Thyroid gland (tissue), 4 donors: ENCODE results near the gene RAB40C. TPM values are rescaled to one million over a fixed set of nuclear protein-coding genes. Genes with fewer than 3 reads are reported as not detected.

ENCODE experiments used
- DNase-seq, 2 donors: peaks; one replicate each; pipeline ENCODE4 v3.0.0-alpha.2; 2019
- H3K27ac ChIP-seq, 3 donors: fragments of 200-600 bp; sonication (generic); 1 replicate in 2 of 3; 2 replicates in 1 of 3; pipeline ENCODE4 v1.5.1; 2016 to 2019; ENCODE audit warnings: mild to moderate bottlenecking in 1 of 3, moderate library complexity in 1 of 3
- H3K27me3 ChIP-seq: fragments of 200-600 bp; sonication (generic); one replicate; pipeline ENCODE4 v1.5.1; 2019
- H3K36me3 ChIP-seq, 2 donors: fragments of 200-600 bp; sonication (generic); one replicate each; pipeline ENCODE4 v1.5.1; 2016 to 2019
- H3K4me1 ChIP-seq, 2 donors: fragments of 200-600 bp; sonication (generic); one replicate each; pipeline ENCODE4 v1.5.1; 2017 to 2019
- H3K4me3 ChIP-seq, 3 donors: fragments of 200-600 bp; sonication (generic); replicated peaks in 1 of 3; 1 replicate in 2 of 3; 2 replicates in 1 of 3; pipeline ENCODE4 v1.5.1; 2016; ENCODE audit warnings: mild to moderate bottlenecking in 1 of 3
- H3K9me3 ChIP-seq: fragments of 200-600 bp; sonication (generic); one replicate; pipeline ENCODE4 v1.5.1; 2017
- POLR2A ChIP-seq, 2 donors: fragments of 450-650 bp; IDR thresholded peaks; one replicate each; pipeline ENCODE4 v1.6.1; 2017; ENCODE audit warnings: antibody characterized with exemption in 2 of 2, mild to moderate bottlenecking in 2 of 2, moderate library complexity in 1 of 2
- WGBS, 2 donors: methylation state at CpG; one replicate each; pipeline ENCODE4 v1.1.5; 2017; 5-methylcytosine and 5-hydroxymethylcytosine counted together
- intact Hi-C: fragments of 100-400 bp; cut with DNase I; formaldehyde crosslinking; loops from one replicate; pipeline ENCODE4 v1.15.1; 2023
- total RNA-seq, 4 donors: library from RNA; depleted of rRNA; stranded (reverse); fragments of >200 nt; gene quantifications; one replicate each; pipeline ENCODE4 v1.2.3, GENCODE V29; 2016
- TF ChIP-seq, protein P1 (sequence below), 6 experiments: fragments of 200-600 bp in 3 of 6; fragments of 450-650 bp in 3 of 6; sonication (generic) in 3 of 6; IDR thresholded peaks; one replicate each; pipeline ENCODE4 v1.5.1; 2016 to 2019; ENCODE audit warnings: antibody characterized with exemption in 6 of 6, mild to moderate bottlenecking in 2 of 6, inconsistent platforms in 1 of 6, moderate library complexity in 1 of 6

Gene RAB40C
- total RNA-seq, 4 donors from 2014 or later: 17.7 to 24.4 (median 18.4) TPM

DNA sequence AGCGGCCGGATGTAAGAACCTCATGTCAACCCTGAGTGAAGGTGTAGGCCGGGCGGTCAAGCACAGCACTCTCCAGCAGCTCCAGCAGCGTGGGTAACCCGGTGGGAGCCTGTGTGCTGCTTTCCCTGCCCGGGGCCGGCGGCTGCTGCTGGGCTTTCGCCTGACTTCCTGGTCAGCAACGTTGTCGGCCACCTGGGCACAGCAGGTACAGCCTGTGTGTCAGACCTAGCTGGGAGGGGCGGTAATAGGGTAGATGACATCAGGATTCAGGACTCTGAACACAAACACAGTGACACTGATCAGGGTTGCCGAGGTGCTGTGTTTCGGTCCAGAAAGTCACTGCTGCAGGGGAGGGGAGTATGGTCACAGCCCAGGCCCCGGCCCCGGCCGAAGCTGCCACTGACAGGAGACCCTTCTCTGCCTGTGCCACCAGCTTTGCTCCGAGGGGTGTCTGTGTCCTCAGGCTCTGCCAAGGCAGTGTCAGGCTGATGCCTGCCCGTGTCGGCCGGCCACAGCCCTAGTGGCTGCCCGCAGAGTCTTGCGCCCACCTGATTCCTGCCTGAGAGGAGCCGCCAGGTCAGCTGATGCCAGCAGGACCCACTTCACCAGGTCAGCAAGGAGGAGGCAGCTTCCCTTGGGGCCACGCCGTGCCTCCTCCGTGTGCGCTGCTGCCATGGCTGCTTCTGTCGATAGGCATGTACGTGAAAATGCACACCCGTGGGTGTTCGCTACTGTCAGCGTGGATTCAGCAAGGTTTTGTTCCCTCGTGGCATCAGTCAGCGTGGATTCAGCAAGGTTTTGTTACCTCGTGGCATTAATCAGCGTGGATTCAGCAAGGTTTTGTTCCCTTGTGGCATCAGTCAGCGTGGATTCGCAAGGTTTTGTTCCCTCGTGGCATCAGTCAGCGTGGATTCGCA, 9.2 kb downstream of the RAB40C start:
- intact Hi-C loops: no loop called here
- Histone ChIP-seq H3K4me1 (peaks cover 4 to 11% of the 10 kb centered on the region in 2 donors), H3K36me3 (no peaks in the 10 kb centered on the region), H3K4me3 (no peak overlapping the region), H3K27ac (no peak overlapping the region), H3K27me3 (no peaks in the 10 kb centered on the region), H3K9me3 (no peaks in the 10 kb centered on the region)
- WGBS, 2 donors: 95 to 98% methylated on average over 28 to 37 of the region's 43 CpGs
- no peak for TF ChIP-seq POLR2A (IDR thresholded peaks at IDR 0.05)
- TF ChIP-seq, protein P1, sequence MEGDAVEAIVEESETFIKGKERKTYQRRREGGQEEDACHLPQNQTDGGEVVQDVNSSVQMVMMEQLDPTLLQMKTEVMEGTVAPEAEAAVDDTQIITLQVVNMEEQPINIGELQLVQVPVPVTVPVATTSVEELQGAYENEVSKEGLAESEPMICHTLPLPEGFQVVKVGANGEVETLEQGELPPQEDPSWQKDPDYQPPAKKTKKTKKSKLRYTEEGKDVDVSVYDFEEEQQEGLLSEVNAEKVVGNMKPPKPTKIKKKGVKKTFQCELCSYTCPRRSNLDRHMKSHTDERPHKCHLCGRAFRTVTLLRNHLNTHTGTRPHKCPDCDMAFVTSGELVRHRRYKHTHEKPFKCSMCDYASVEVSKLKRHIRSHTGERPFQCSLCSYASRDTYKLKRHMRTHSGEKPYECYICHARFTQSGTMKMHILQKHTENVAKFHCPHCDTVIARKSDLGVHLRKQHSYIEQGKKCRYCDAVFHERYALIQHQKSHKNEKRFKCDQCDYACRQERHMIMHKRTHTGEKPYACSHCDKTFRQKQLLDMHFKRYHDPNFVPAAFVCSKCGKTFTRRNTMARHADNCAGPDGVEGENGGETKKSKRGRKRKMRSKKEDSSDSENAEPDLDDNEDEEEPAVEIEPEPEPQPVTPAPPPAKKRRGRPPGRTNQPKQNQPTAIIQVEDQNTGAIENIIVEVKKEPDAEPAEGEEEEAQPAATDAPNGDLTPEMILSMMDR (IDR thresholded peaks at IDR 0.05): no peak
- no peak for DNase-seq

- intact Hi-C loops: no loop called here
- no peaks in the 10 kb centered on the region for H3K9me3 ChIP-seq
- H3K4me3 ChIP-seq: no peak overlapping the region
- no peak for TF ChIP-seq POLR2A (IDR thresholded peaks at IDR 0.05)
- TF ChIP-seq, protein P1 (IDR thresholded peaks at IDR 0.05): no peak
- DNase-seq: no peak
- WGBS, 2 donors: 75 to 76% methylated on average over 7 of the region's 7 CpGs
- no peaks in the 10 kb centered on the region for H3K36me3 ChIP-seq
- H3K4me1 ChIP-seq: no peaks in the 10 kb centered on the region
- H3K27me3 ChIP-seq: no peaks in the 10 kb centered on the region
- no peak overlapping the region for H3K27ac ChIP-seq
Observed at GRCh38 chr16:600781-601180, 10.9 kb downstream of the RAB40C start.

GRCh38 chr16:603933-604332, 14.1 kb downstream of the RAB40C start:
- Histone ChIP-seq H3K27me3 (no peaks in the 10 kb centered on the region), H3K27ac (no peak overlapping the region), H3K4me3 (no peak overlapping the region), H3K4me1 (no peaks in the 10 kb centered on the region), H3K9me3 (no peaks in the 10 kb centered on the region), H3K36me3 (no peaks in the 10 kb centered on the region)
- intact Hi-C loops: no loop called here
- TF ChIP-seq, protein P1 (IDR thresholded peaks at IDR 0.05): no peak
- no peak for TF ChIP-seq POLR2A (IDR thresholded peaks at IDR 0.05)
- DNase-seq: no peak
- WGBS, 2 donors: 85 to 93% methylated on average over 5 of the region's 5 CpGs

- TF ChIP-seq POLR2A (IDR thresholded peaks at IDR 0.05): no peak
- H3K9me3 ChIP-seq: no peaks in the 10 kb centered on the region
- no peak overlapping the region for H3K4me3 ChIP-seq
- H3K27ac ChIP-seq: no peak overlapping the region
- 95 to 96% methylated on average over 11 to 22 of the region's 22 CpGs for WGBS, 2 donors
- no peak for DNase-seq
- H3K4me1 ChIP-seq: peaks cover 0 to 8% of the 10 kb centered on the region in 2 donors
- no peaks in the 10 kb centered on the region for H3K27me3 ChIP-seq
- intact Hi-C loops: no loop called here
- H3K36me3 ChIP-seq: no peaks in the 10 kb centered on the region
Observed at GRCh38 chr16:606656-607307, 16.9 kb downstream of the RAB40C start.

- H3K36me3 ChIP-seq: no peaks in the 10 kb centered on the region
- no peaks in the 10 kb centered on the region for H3K9me3 ChIP-seq
- no peak for DNase-seq
- peaks cover 0 to 8% of the 10 kb centered on the region in 2 donors for H3K4me1 ChIP-seq
- no peak overlapping the region for H3K27ac ChIP-seq
- H3K27me3 ChIP-seq: no peaks in the 10 kb centered on the region
- intact Hi-C loops: no loop called here
- TF ChIP-seq POLR2A (IDR thresholded peaks at IDR 0.05): no peak
- TF ChIP-seq, protein P1 (IDR thresholded peaks at IDR 0.05): no peak
- 79 to 84% methylated on average over 10 of the region's 10 CpGs for WGBS, 2 donors
- H3K4me3 ChIP-seq: no peak overlapping the region
Observed at GRCh38 chr16:608019-608418, 18.2 kb downstream of the RAB40C start.
